Measurements from ENCODE around the gene SLC49A4. TPM values are rescaled to one million over a fixed set of nuclear protein-coding genes. Genes with fewer than 3 reads are reported as not detected.

SLC49A4 gene
- polyA plus RNA-seq, 1 of the 3 experiments (the other 2 are of a cell fraction), result 6.4 TPM

DNA sequence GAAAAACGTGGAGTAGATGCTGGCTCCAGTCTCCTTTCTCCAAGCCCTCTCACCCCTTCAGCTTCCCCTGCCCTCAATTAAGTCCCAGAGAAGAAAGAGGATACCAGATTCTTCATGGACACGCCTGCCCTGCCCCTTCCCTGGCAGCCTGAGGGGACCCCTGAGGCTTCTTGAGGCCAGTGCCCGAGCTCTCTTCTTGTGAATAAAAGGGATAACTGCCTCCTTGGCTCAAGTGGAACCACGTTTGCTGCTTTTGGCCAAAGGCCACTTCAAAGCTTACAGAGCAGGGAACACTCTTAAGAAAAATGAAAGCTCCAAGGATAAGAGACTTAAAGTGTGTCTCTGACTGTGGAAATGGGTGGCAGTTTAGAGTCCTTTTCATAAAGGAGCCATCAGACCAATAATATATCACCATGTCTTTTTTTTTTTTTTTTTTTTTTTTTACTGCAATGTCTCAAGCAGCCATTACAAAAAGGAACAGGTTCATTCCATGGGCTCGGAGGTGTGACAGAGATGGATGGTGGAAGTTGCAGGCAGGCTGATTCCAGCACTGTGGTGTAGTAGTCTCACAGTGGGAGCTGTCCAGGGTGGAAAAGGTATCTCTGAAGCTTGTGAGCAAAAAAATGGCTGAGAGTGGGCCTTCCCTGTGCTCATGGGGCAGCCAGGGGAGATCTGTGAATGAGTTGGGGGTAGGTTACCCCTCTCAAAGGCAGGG is 123.9 kb downstream of the SLC49A4 start:
- no peak overlapping the region for H3K9ac ChIP-seq
- no peak overlapping the region for H3K4me2 ChIP-seq
- no peak overlapping the region for H3K4me3 ChIP-seq (ENCODE audit: low read depth in 2 of 2, low read length in 1 of 2)
- POLR2A ChIA-PET, result no interaction called here
- H3K4me1 ChIP-seq (ENCODE audit: control insufficient read depth in 1 of 2, insufficient read depth in 2 of 2, low read depth in 1 of 2, low read length in 1 of 2), result no peaks in the 10 kb centered on the region
- TF ChIP-seq TEAD4 (IDR thresholded peaks at IDR 0.05; ENCODE audit: borderline replicate concordance, insufficient read depth) (no peak), POLR2AphosphoS5 (IDR thresholded peaks at IDR 0.05; ENCODE audit: low read depth, low read length) (no peak), JUND (IDR thresholded peaks at IDR 0.05) (no peak), REST (IDR thresholded peaks at IDR 0.05; ENCODE audit: low read depth, low read length) (peak; percentile 94), RFX5 (IDR thresholded peaks at IDR 0.05; ENCODE audit: low read length) (no peak)
- TF ChIP-seq, protein P1, sequence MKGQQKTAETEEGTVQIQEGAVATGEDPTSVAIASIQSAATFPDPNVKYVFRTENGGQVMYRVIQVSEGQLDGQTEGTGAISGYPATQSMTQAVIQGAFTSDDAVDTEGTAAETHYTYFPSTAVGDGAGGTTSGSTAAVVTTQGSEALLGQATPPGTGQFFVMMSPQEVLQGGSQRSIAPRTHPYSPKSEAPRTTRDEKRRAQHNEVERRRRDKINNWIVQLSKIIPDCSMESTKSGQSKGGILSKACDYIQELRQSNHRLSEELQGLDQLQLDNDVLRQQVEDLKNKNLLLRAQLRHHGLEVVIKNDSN (IDR thresholded peaks at IDR 0.05; ENCODE audit: borderline replicate concordance, low read depth), result no peak
- CTCF ChIA-PET, result interaction anchor here (3.1 kb wide), 1 partner anchor 24 kb away, joined by 13 read pairs; no protein-coding TSS in a partner anchor
- H2AFZ ChIP-seq (ENCODE audit: low read depth), result no peak overlapping the region
- H3K79me2 ChIP-seq (ENCODE audit: insufficient read depth), result no peaks in the 10 kb centered on the region
- DNase-seq, result no peak
- H3K36me3 ChIP-seq (replicated peaks in 1 of 2; ENCODE audit: control insufficient read depth in 1 of 2, insufficient read depth in 2 of 2, low read length in 1 of 2), result no peaks in the 10 kb centered on the region
- WGBS (ENCODE audit: low lambda C conversion rate), result 32% methylated on average over 5 of the region's 5 CpGs
- H3F3A ChIP-seq (replicated peaks; ENCODE audit: insufficient read depth), result no peaks in the 10 kb centered on the region
- no peaks in the 10 kb centered on the region for H4K20me1 ChIP-seq (ENCODE audit: insufficient read depth)
- H3K9me2 ChIP-seq, result no peaks in the 10 kb centered on the region
- H3K9me3 ChIP-seq, result no peaks in the 10 kb centered on the region
- H3K27ac ChIP-seq (ENCODE audit: low read depth in 2 of 2, low read length in 1 of 2), result no peak overlapping the region
- H3K27me3 ChIP-seq (ENCODE audit: insufficient read depth), result no peaks in the 10 kb centered on the region; the same call in 1 of the 2 replicates

DNA sequence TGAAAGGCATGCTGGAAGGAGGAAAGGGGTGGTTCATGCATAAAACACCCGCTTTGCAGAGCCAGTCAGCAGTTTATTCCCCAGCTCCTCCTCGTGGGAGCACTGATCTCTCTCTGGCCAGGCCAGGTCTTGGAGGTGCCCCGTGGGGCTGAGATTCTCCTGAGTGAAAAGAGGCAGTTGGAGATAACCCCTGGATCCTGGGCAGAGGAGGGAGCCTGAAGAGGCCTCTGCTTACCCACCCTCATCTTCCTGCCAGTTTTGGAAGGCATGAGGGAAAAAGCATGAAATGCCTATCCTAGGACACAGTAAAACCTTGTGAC is 124.4 kb downstream of the SLC49A4 start:
- H3K4me3 ChIP-seq (ENCODE audit: low read depth in 2 of 2, low read length in 1 of 2), result no peak overlapping the region
- H3F3A ChIP-seq (replicated peaks; ENCODE audit: insufficient read depth), result no peaks in the 10 kb centered on the region
- H3K27ac ChIP-seq (ENCODE audit: low read depth in 2 of 2, low read length in 1 of 2), result no peak overlapping the region
- H3K79me2 ChIP-seq (ENCODE audit: insufficient read depth), result no peaks in the 10 kb centered on the region
- CTCF ChIA-PET, result interaction anchor here (3.1 kb wide), 1 partner anchor 23 kb away, joined by 13 read pairs; no protein-coding TSS in a partner anchor
- no peaks in the 10 kb centered on the region for H3K4me1 ChIP-seq (ENCODE audit: control insufficient read depth in 1 of 2, insufficient read depth in 2 of 2, low read depth in 1 of 2, low read length in 1 of 2)
- no peak overlapping the region for H3K9ac ChIP-seq
- no peaks in the 10 kb centered on the region for H3K9me2 ChIP-seq
- H3K4me2 ChIP-seq, result no peak overlapping the region
- TF ChIP-seq, protein P2, sequence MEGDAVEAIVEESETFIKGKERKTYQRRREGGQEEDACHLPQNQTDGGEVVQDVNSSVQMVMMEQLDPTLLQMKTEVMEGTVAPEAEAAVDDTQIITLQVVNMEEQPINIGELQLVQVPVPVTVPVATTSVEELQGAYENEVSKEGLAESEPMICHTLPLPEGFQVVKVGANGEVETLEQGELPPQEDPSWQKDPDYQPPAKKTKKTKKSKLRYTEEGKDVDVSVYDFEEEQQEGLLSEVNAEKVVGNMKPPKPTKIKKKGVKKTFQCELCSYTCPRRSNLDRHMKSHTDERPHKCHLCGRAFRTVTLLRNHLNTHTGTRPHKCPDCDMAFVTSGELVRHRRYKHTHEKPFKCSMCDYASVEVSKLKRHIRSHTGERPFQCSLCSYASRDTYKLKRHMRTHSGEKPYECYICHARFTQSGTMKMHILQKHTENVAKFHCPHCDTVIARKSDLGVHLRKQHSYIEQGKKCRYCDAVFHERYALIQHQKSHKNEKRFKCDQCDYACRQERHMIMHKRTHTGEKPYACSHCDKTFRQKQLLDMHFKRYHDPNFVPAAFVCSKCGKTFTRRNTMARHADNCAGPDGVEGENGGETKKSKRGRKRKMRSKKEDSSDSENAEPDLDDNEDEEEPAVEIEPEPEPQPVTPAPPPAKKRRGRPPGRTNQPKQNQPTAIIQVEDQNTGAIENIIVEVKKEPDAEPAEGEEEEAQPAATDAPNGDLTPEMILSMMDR (IDR thresholded peaks at IDR 0.05), result no peak
- TF ChIP-seq FOXM1 (IDR thresholded peaks at IDR 0.05; ENCODE audit: low read depth), result no peak
- TF ChIP-seq RAD21 (IDR thresholded peaks at IDR 0.05; ENCODE audit: low read length), result no peak
- TF ChIP-seq, protein P3, sequence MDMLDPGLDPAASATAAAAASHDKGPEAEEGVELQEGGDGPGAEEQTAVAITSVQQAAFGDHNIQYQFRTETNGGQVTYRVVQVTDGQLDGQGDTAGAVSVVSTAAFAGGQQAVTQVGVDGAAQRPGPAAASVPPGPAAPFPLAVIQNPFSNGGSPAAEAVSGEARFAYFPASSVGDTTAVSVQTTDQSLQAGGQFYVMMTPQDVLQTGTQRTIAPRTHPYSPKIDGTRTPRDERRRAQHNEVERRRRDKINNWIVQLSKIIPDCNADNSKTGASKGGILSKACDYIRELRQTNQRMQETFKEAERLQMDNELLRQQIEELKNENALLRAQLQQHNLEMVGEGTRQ (IDR thresholded peaks at IDR 0.05; ENCODE audit: borderline replicate concordance, low read depth, low read length), result no peak
- H2AFZ ChIP-seq (ENCODE audit: low read depth), result no peak overlapping the region
- DNase-seq, result no peak
- H3K27me3 ChIP-seq (ENCODE audit: insufficient read depth), result no peaks in the 10 kb centered on the region; the same call in 1 of the 2 replicates
- H3K36me3 ChIP-seq (replicated peaks in 1 of 2; ENCODE audit: control insufficient read depth in 1 of 2, insufficient read depth in 2 of 2, low read length in 1 of 2), result no peaks in the 10 kb centered on the region
- no peaks in the 10 kb centered on the region for H4K20me1 ChIP-seq (ENCODE audit: insufficient read depth)
- POLR2A ChIA-PET, result no interaction called here
- 44% methylated on average over 3 of the region's 3 CpGs for WGBS (ENCODE audit: low lambda C conversion rate)
- no peaks in the 10 kb centered on the region for H3K9me3 ChIP-seq

All from SK-N-SH (cell line).